NCI-H1105 (cell line): ENCODE measurements around the gene GAREM2.

ENCODE experiments used
- DNase-seq: peaks from one replicate; lab custom pipeline; 2025; lab: John Stamatoyannopoulos, UW

The GAREM2 gene

DNA sequence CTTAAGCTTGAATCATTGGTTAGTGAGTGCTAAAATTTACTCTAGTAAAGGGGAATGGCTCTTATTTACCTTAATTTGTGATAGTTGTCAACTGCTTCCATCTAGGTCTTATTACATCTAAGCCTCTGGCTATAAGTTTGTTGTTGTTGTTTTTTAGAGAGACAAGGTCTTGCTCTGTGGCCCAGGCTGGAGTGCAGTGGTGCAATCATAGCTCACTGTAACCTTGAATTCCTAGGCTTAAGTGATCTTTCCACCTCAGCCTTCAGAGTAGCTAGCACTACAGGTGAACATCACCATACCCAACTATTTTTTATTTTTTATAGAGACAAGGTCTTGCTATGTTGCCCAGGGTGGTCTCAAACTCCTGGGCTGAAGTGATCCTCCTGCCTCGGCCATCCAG is 65.0 kb downstream of the GAREM2 start:
- no peak for DNase-seq

DNA sequence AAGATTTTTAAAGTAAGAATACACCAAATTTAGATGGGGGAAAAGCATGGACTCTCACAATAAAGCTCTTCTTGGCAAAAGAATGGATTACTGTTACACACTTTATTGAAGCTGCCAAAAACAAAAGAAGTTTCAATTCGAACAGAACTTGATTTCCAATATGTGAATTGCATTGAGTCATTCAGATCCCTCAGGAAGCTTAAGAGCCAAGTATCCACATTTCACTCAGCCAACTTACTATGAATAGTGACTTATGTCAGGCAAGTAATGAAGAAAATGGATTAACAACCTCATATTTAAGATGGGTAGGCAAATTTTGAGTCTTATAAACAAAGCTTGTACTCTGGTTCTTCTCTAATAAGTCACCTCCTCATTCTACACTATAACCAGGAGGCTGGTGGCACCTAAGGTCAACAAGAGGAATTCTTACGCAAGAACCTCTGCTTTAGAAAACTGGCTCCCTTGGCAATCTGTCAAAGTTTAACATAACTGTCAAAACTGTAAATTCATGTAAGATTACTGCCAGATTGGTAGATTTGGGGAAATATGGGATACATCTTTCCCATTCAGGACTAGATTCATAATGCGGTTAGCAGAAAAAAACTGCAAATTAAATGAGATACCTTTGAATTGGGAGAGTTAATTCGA is 65.5 kb downstream of the GAREM2 start:
- no peak for DNase-seq
